Activated T-cell treated with anti-CD3 and anti-CD28 coated beads, Interleukin-2, amount 50 U/mL, for 72 hours (primary cell): ENCODE measurements around the gene CAPN8. TPM values are rescaled to one million over a fixed set of nuclear protein-coding genes. Genes with fewer than 3 reads are reported as not detected.

Source experiments
- ATAC-seq, 2 donors: fragments of 150-1000 bp; cut with Tn5 transposase; replicated peaks in 1 of 2; 2 replicates each; pipeline ENCODE4 v1.10.0; 2021; ENCODE audit warnings: moderate library complexity in 2 of 2, mild to moderate bottlenecking in 1 of 2
- DNase-seq, 2 donors: peaks; one replicate each; pipeline ENCODE4 v3.0.0; 2021 to 2022; ENCODE audit warnings: mixed read lengths in 1 of 2
- H3K27ac Mint-ChIP-seq: one replicate; pipeline ENCODE4 v1.8.0; 2022; ENCODE audit warnings: mild to moderate bottlenecking, moderate library complexity, mixed read lengths
- H3K27me3 Mint-ChIP-seq: one replicate; pipeline ENCODE4 v1.8.0; 2022; ENCODE audit warnings: low read depth, mixed read lengths
- H3K36me3 Mint-ChIP-seq, 2 donors: one replicate each; pipeline ENCODE4 v1.8.0; 2022; ENCODE audit warnings: mixed read lengths in 2 of 2, mild to moderate bottlenecking in 1 of 2; ENCODE audit not compliant: insufficient read depth in 2 of 2
- H3K4me1 Mint-ChIP-seq: one replicate; pipeline ENCODE4 v1.8.0; 2022; ENCODE audit warnings: low read depth, mixed read lengths
- H3K4me3 Mint-ChIP-seq, 2 donors: one replicate each; pipeline ENCODE4 v1.8.0; 2022; ENCODE audit warnings: mild to moderate bottlenecking in 2 of 2, mixed read lengths in 2 of 2, moderate library complexity in 2 of 2
- H3K9me3 Mint-ChIP-seq, 2 donors: one replicate each; pipeline ENCODE4 v1.8.0; 2022; ENCODE audit warnings: mixed read lengths in 2 of 2
- total RNA-seq, 2 donors: library from RNA; stranded (reverse); gene quantifications; one replicate each; pipeline ENCODE4 v1.2.3, GENCODE V29; 2022

The CAPN8 gene
- total RNA-seq, 2 donors from 2014 or later: not detected

DNA sequence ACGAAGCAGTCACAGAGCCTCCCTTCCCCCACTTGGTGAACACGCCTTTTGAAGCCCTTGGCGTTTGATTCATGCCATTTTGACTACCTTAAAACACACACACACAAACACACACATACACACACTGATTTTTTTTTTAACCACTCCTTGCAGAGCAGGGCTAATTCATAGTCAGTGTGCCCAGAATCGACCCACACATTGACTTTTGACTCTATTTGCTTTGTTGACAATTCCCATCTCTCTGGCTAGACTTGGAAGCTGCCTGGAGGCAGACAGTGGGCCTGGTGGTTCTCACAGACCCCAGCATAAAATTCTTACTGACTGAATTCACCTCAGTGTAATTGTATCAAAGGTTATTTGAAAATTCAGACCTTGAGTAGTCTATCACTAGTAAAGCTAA lies 30.3 kb downstream of the CAPN8 start:
- DNase-seq (no peak), ATAC-seq (no peak)
- H3K27ac Mint-ChIP-seq: no peak overlapping the region
- peaks cover 5% of the 10 kb centered on the region for H3K4me1 Mint-ChIP-seq
- peaks cover 2 to 16% of the 10 kb centered on the region in 2 donors for H3K9me3 Mint-ChIP-seq
- peaks cover 32% of the 10 kb centered on the region for H3K27me3 Mint-ChIP-seq
- H3K36me3 Mint-ChIP-seq: peaks cover 5 to 9% of the 10 kb centered on the region in 2 donors
- no peak overlapping the region for H3K4me3 Mint-ChIP-seq

DNA sequence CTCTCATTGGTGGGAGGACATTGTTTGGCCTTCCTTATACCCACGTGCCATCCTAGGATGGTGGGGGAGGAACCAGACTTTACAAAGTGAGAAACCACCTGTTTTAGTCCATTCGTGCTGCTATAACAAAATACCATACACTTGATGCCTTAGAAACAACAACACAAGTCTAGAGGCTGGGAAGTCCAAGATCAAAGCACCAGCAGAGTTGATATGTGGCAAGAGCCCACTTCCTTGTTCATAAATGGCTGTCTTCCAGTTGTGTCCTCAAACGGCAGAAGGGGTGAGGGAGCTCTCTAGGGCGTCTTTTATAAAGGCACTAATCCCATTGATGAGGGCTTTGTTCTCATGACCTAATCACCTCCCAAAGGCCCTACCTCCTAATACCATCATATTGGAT lies 31.1 kb downstream of the CAPN8 start:
- DNase-seq: no peak
- no peak for ATAC-seq
- peaks cover 31% of the 10 kb centered on the region for H3K27me3 Mint-ChIP-seq
- H3K4me1 Mint-ChIP-seq: peaks cover under 1% of the 10 kb centered on the region
- no peak overlapping the region for H3K27ac Mint-ChIP-seq
- H3K36me3 Mint-ChIP-seq: peaks cover 0 to 4% of the 10 kb centered on the region in 2 donors
- no peak overlapping the region for H3K4me3 Mint-ChIP-seq
- H3K9me3 Mint-ChIP-seq: peaks cover 2 to 11% of the 10 kb centered on the region in 2 donors

DNA sequence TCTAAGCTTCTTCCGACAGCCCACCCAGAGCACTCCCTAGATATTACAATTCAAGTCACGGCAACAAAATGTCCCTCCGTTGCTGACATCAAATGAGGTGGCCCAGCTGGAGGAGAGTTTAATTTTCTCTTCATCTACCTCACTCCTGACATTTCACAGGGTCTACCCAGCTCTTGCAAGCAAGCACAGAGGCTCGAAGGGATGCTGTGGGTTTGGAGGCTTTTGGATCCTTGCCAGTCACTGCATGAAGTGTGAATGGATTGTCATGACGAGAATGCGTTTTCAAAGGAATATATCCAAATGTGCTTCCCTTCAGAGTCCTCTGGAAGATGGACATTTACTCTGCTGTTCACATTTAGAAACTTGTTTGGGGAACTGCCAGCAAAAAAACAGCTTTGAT lies 33.5 kb downstream of the CAPN8 start:
- Mint-ChIP-seq H3K36me3 (peaks cover 0 to 4% of the 10 kb centered on the region in 2 donors), H3K27ac (no peak overlapping the region), H3K27me3 (peaks cover 17% of the 10 kb centered on the region), H3K9me3 (peaks cover 2 to 11% of the 10 kb centered on the region in 2 donors), H3K4me1 (peaks cover 5% of the 10 kb centered on the region), H3K4me3 (no peak overlapping the region)
- ATAC-seq: no peak
- no peak for DNase-seq

DNA sequence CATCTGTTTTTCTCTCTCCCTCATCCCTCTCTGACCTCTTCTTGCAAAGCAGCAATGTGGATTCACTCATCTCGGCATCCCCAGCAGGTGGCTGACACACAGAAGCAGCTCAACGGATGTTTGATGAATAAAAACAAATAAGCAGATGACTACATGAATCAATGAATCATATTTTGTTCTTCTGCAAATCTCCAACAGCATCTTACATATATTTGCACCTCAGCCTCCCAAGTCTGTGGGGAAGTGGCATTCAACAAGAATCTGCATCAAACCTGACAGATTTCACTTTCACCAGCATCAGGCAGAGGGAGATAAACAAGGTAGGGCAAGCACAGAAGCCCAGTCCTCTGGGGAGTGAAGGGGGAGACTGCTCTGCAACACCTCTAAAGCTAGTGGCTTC lies 34.0 kb downstream of the CAPN8 start:
- Mint-ChIP-seq H3K4me1 (peaks cover 5% of the 10 kb centered on the region), H3K27ac (no peak overlapping the region), H3K27me3 (peaks cover 15% of the 10 kb centered on the region), H3K36me3 (peaks cover 0 to 4% of the 10 kb centered on the region in 2 donors), H3K9me3 (peaks cover 2 to 8% of the 10 kb centered on the region in 2 donors), H3K4me3 (no peak overlapping the region)
- ATAC-seq (peak in 1 of 2 donors; percentile 43), DNase-seq (no peak)

DNA sequence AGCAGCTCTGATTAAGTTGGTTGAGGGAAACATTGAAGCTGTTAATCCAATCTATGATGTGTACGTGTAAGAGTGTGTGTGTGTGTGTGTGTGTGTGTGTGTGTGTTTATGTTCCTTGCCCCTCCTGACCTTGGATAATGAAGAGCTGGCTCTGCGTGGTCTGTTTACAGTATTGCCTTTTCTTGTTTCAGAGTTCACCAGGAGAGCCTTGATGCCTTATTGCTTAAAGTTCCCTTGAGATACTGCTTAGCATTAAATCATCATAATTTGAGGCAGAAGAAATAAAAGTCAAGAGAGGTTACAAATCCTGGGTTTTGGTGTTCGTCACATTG lies 36.4 kb downstream of the CAPN8 start:
- peaks cover 0 to 3% of the 10 kb centered on the region in 2 donors for H3K36me3 Mint-ChIP-seq
- no peak for DNase-seq
- H3K4me1 Mint-ChIP-seq: peaks cover 5% of the 10 kb centered on the region
- no peak overlapping the region for H3K27ac Mint-ChIP-seq
- H3K27me3 Mint-ChIP-seq: peaks cover 14% of the 10 kb centered on the region
- peaks cover 2 to 5% of the 10 kb centered on the region in 2 donors for H3K9me3 Mint-ChIP-seq
- H3K4me3 Mint-ChIP-seq: no peak overlapping the region
- no peak for ATAC-seq

DNA sequence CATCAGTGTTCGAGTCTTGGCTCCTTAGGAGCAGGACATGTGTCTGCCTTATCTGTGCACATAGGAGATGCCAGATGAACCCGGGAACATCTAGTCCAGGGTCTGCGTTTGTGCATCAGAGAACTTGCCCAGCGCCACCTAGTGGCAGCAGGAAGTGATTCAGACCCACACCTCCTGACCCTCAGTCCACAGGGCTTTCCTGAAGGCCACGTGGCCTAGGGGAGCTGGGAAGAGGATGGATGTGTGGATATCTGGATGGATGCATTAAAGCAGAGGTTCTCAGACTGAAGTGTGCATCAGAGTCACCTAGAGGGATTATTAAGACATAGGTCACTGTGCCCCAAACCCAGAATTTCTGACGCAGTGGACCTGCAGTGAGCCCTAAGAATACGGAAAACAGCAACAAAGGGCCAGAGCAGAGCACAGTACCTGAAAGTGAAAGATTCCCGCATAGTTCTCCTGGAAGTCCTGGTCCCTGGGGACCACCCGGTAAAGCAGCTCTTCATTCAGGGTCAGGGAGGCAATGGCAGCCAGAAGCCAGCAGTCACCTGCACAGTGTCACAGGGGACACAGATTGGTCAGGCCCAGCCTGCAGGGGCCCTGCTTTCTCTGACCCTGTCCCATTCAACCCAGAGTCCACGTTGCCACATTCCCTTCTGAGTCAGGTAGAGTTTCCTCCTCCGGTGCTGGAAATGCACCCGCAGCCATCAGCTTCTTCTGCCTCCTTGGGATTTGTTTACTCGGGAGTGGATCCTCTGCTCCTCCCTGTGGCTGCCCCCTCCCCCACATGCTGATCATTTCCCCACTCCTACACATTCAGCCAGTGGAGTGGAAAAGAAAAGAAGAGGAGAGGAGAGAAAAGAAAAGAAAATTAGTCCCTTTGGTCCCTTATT lies 37.0 kb downstream of the CAPN8 start:
- H3K27ac Mint-ChIP-seq: no peak overlapping the region
- peak; percentile 56 to 57 for DNase-seq
- H3K27me3 Mint-ChIP-seq: peaks cover 8% of the 10 kb centered on the region
- ATAC-seq: peak; percentile 54 to 71
- peaks cover 5% of the 10 kb centered on the region for H3K4me1 Mint-ChIP-seq
- H3K36me3 Mint-ChIP-seq: no peaks in the 10 kb centered on the region
- no peak overlapping the region for H3K4me3 Mint-ChIP-seq
- no peaks in the 10 kb centered on the region for H3K9me3 Mint-ChIP-seq

DNA sequence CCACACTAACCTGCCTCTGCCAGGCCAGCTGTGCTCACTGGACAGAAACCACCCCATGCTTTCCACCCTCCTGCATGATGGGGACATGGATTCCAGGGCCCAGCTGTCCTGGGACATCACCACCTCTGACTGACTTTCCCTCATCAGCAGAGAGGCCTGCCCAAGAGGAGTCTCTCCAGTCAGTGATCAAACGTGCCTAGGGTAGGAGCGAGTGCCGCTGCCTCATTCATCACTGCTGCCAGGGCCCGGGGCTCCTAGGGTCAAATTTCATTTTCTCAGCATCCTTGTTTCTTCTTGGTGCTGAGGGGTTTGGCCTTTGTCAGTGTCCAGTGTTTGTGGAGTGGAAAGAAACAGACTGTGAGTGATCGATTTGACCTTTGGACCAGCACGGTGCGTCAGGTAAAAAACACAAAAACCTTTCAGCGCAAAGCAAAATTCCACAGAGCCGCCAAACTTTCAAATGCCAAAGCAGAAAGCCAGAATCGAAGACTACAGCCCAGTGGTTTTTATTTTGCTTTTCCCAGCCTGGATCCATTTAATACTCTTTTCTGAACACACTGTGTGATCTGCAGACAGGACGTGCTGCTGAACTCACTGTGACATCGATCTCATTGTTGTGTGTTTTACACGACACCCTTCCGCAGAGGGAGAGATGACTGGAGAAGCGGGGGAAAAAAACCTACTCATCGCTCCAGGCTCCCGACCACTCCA lies 43.2 kb downstream of the CAPN8 start:
- ATAC-seq (no peak), DNase-seq (no peak)
- Mint-ChIP-seq H3K4me3 (no peak overlapping the region), H3K4me1 (no peaks in the 10 kb centered on the region), H3K9me3 (no peaks in the 10 kb centered on the region), H3K27ac (no peak overlapping the region), H3K36me3 (no peaks in the 10 kb centered on the region), H3K27me3 (no peaks in the 10 kb centered on the region)

DNA sequence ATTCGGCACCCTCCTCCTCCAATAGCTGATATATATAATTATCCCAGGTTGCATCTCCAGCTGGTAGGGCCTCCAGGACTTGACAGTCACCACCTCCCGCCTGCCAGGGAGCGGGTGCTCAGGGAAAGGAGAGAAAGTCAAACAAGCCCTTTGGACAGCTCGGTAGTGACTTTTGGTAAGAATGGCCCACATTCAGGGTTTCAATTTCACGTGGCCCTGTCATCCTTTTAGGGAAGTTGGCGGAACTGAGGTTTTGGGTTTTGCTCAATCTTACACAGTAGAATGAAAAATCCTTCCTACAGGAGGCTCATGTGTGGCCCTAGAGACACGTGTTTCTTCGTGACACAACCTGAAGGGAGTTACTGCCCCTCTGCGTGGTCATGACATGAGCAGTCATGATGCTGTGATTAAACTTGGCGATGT lies 44.2 kb downstream of the CAPN8 start:
- ATAC-seq (peak in 1 of 2 donors; percentile 69), DNase-seq (peak in 1 of 2 donors; percentile 20)
- Mint-ChIP-seq H3K27me3 (no peaks in the 10 kb centered on the region), H3K9me3 (no peaks in the 10 kb centered on the region), H3K4me3 (no peak overlapping the region), H3K27ac (no peak overlapping the region), H3K4me1 (no peaks in the 10 kb centered on the region), H3K36me3 (no peaks in the 10 kb centered on the region)

DNA sequence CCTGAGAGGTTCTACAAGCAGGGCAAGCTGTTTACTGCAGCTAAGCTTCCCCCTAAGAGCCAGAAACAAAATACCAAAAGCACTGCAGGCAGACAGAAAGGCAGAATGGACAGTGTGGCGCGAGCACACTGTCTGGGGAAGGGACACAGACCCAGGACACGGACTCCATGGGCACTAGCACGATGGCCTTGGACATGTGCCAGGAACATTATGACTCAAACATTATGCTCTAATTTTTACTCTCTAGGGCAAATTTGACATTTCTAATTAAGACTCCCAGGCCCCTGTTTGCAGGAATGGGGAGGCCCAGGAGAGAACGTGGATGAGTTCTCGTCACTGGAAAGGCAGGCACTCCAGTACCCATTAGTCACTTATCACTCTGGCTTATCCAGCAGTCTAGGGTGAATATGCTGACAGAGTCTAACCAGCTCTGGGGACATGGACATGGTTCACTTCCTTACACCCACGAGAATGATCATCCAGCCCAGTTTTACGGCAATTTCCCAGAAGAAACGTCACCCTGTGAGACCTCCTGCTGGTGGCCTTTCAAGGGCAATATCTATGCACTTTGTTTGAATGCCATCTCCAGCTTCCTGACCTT lies 45.1 kb downstream of the CAPN8 start:
- Mint-ChIP-seq H3K9me3 (no peaks in the 10 kb centered on the region), H3K36me3 (no peaks in the 10 kb centered on the region), H3K4me1 (no peaks in the 10 kb centered on the region), H3K27ac (no peak overlapping the region), H3K27me3 (no peaks in the 10 kb centered on the region), H3K4me3 (no peak overlapping the region)
- DNase-seq: no peak
- no peak for ATAC-seq

DNA sequence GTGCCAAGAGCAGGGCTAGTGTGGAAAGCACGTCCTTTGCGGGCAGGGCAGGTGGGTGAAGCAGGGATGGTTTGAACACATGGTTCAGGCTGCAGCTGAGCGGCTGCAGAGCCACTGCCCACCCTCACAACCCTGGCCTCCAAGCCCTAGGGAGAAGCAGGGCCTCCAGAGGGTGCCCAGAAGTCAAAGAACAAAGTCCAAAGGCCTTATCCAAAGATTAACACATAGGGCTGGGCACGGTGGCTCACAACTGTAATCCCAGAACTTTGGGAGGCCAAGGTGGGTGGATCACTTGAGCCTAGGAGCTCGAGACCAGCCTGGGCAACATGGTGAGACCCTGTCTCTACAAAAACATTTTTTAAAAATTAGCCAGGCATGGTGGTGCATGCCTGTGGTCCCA lies 46.8 kb downstream of the CAPN8 start:
- no peak for ATAC-seq
- no peak overlapping the region for H3K4me3 Mint-ChIP-seq
- no peak for DNase-seq
- H3K27ac Mint-ChIP-seq: no peak overlapping the region
- no peaks in the 10 kb centered on the region for H3K9me3 Mint-ChIP-seq
- H3K4me1 Mint-ChIP-seq: no peaks in the 10 kb centered on the region
- H3K36me3 Mint-ChIP-seq: no peaks in the 10 kb centered on the region
- H3K27me3 Mint-ChIP-seq: no peaks in the 10 kb centered on the region

DNA sequence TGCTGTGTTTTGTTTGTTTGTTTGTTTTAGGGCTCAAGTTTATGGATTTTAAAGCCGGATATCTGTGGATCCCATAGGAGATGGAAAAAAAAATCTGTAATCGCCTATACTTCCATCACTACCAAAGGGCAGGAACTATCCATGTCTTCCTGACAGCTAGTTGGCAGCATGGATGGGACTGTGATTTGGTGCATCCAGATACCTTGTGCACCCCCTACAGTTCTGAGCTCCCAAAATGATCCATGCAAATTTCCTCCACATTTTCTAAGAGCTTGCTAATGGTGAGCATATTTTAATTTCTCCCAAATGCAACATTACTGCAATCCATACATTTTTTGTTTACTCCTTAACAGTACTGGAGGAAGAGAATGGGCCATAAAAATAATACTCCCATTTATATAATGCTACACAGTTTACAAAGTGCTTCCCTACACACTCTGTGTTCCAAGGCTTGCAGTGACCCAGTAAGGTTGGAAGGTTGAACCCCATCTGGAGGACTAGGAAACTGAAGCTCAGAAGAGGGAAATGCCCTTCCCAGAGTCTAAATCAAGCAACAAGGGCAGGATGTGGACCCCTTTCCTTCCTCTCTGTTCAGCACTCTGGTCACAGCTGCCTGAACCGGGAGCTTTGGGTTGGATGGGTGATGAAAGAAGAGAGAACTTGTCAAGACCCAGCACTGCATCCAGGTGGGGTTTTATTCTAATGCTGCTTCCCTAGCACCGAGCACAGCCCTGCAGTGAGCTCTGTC lies 48.0 kb downstream of the CAPN8 start:
- H3K4me1 Mint-ChIP-seq: no peaks in the 10 kb centered on the region
- no peaks in the 10 kb centered on the region for H3K9me3 Mint-ChIP-seq
- H3K27ac Mint-ChIP-seq: no peak overlapping the region
- no peaks in the 10 kb centered on the region for H3K27me3 Mint-ChIP-seq
- DNase-seq (no peak), ATAC-seq (no peak)
- no peak overlapping the region for H3K4me3 Mint-ChIP-seq
- no peaks in the 10 kb centered on the region for H3K36me3 Mint-ChIP-seq

DNA sequence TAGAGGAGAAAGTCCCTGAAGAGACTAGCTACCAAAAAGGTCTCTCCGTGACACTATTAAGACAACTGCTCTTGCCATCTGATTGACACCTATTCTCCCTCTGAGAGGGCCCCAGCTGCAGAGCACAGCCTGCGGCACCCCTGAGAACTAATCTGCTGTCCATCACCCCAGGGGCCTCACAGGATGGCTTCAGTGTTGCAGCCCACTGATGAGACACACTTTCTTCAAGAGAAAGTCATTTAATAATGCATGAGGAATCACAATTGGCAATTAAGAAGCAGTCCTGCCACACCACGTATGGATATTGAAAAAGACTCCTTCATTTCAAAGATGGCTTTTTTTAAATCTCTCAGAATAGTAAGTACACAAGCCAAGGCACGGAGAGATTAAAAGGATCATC lies 48.9 kb downstream of the CAPN8 start:
- peaks cover 0 to under 1% of the 10 kb centered on the region in 2 donors for H3K9me3 Mint-ChIP-seq
- no peak overlapping the region for H3K27ac Mint-ChIP-seq
- H3K27me3 Mint-ChIP-seq: no peaks in the 10 kb centered on the region
- ATAC-seq (no peak), DNase-seq (no peak)
- no peaks in the 10 kb centered on the region for H3K36me3 Mint-ChIP-seq
- no peak overlapping the region for H3K4me3 Mint-ChIP-seq
- H3K4me1 Mint-ChIP-seq: no peaks in the 10 kb centered on the region

DNA sequence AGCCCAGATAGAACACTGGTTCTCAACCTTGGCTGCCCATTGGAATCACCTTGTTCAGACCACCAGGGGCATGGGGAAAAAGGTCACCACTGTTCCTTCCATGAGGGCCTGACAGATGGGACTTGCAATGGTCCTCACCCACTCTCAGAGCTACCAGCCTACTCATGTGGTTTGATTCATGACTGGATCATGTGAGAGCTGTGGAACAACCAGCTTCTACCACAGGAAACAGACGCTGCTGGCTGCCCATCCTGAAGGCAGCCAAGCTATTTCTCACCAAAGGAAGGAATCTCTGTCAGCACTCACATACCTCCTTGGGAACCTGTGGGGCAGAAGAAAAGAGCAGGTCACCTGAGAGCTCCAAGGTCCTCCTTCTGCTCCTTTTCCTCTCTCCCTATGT lies 53.6 kb downstream of the CAPN8 start:
- ATAC-seq: no peak

More for the DNA sequence above, 53.6 kb downstream of the CAPN8 start:
- Mint-ChIP-seq H3K4me3 (no peak overlapping the region), H3K9me3 (peaks cover 0 to 1% of the 10 kb centered on the region in 2 donors), H3K27ac (no peak overlapping the region), H3K36me3 (no peaks in the 10 kb centered on the region), H3K27me3 (no peaks in the 10 kb centered on the region), H3K4me1 (no peaks in the 10 kb centered on the region)
- DNase-seq: no peak
